ENCODE data around the gene MAP6.

Gene MAP6

GRCh38 chr11:75659836-75660235, 9.0 kb downstream of the MAP6 start:
- ATAC-seq, result no peak
- no peak for TF ChIP-seq ZC3H10 (CRISPR knock-in tag; IDR thresholded peaks at IDR 0.05)
- TF ChIP-seq SNAI2 (CRISPR knock-in tag; IDR thresholded peaks at IDR 0.05), result no peak
- no peak for TF ChIP-seq ZNF8 (CRISPR knock-in tag; IDR thresholded peaks at IDR 0.05)
- TF ChIP-seq CREB5 (CRISPR knock-in tag; IDR thresholded peaks at IDR 0.05; ENCODE audit: low read depth), result no peak
- no peak for TF ChIP-seq ISL1 (CRISPR knock-in tag; IDR thresholded peaks at IDR 0.05)
- TF ChIP-seq ZNF565 (CRISPR knock-in tag; conservative IDR thresholded peaks at IDR 0.05; ENCODE audit: low read depth), result no peak
- TF ChIP-seq, protein P1, sequence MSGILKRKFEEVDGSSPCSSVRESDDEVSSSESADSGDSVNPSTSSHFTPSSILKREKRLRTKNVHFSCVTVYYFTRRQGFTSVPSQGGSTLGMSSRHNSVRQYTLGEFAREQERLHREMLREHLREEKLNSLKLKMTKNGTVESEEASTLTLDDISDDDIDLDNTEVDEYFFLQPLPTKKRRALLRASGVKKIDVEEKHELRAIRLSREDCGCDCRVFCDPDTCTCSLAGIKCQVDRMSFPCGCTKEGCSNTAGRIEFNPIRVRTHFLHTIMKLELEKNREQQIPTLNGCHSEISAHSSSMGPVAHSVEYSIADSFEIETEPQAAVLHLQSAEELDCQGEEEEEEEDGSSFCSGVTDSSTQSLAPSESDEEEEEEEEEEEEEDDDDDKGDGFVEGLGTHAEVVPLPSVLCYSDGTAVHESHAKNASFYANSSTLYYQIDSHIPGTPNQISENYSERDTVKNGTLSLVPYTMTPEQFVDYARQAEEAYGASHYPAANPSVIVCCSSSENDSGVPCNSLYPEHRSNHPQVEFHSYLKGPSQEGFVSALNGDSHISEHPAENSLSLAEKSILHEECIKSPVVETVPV (CRISPR knock-in tag; IDR thresholded peaks at IDR 0.05), result no peak
- no peak for TF ChIP-seq OSR1 (CRISPR knock-in tag; IDR thresholded peaks at IDR 0.05)
- TF ChIP-seq TOX (CRISPR knock-in tag; IDR thresholded peaks at IDR 0.05; ENCODE audit: borderline replicate concordance), result no peak
- TF ChIP-seq TCF4 (CRISPR knock-in tag; IDR thresholded peaks at IDR 0.05; ENCODE audit: borderline replicate concordance), result no peak
- no peak for TF ChIP-seq ARNTL (CRISPR knock-in tag; IDR thresholded peaks at IDR 0.05; ENCODE audit: borderline replicate concordance, low read depth)
- no peak for TF ChIP-seq CSDC2 (CRISPR knock-in tag; IDR thresholded peaks at IDR 0.05)
- TF ChIP-seq ESRRG (CRISPR knock-in tag; IDR thresholded peaks at IDR 0.05), result no peak
- no peak for TF ChIP-seq ZFP3 (CRISPR knock-in tag; IDR thresholded peaks at IDR 0.05)
- TF ChIP-seq ZFP30 (CRISPR knock-in tag; IDR thresholded peaks at IDR 0.05), result no peak

- TF ChIP-seq ZC3H10 (CRISPR knock-in tag; IDR thresholded peaks at IDR 0.05) (no peak), TSHZ2 (CRISPR knock-in tag; IDR thresholded peaks at IDR 0.05) (no peak), ZNF70 (CRISPR knock-in tag; IDR thresholded peaks at IDR 0.05) (no peak), SNAI2 (CRISPR knock-in tag; IDR thresholded peaks at IDR 0.05) (no peak), ZFP30 (CRISPR knock-in tag; IDR thresholded peaks at IDR 0.05) (no peak)
- ATAC-seq, result peak; percentile 69
Measured at GRCh38 chr11:75656044-75656727, 12.7 kb downstream of the MAP6 start.

- ATAC-seq, result peak; percentile 75
- no peak for TF ChIP-seq PATZ1 (CRISPR knock-in tag; IDR thresholded peaks at IDR 0.05; ENCODE audit: borderline replicate concordance)
- no peak for TF ChIP-seq POU6F1 (CRISPR knock-in tag; IDR thresholded peaks at IDR 0.05; ENCODE audit: borderline replicate concordance, low read depth)
- TF ChIP-seq RARB (CRISPR knock-in tag; IDR thresholded peaks at IDR 0.05), result no peak
- TF ChIP-seq OSR1 (CRISPR knock-in tag; IDR thresholded peaks at IDR 0.05), result no peak
Measured at GRCh38 chr11:75655605-75656004, 13.2 kb downstream of the MAP6 start.

Data from SK-N-SH treated with all-trans-retinoic acid at 6 μM for 48 hours (cell line).